ENCODE measurements around the gene ADGRG7. TPM values are rescaled to one million over a fixed set of nuclear protein-coding genes. Genes with fewer than 3 reads are reported as not detected.

The ADGRG7 gene
- total and polyA plus RNA-seq, 2 of the 13 experiments (the other 11 are each of a cell fraction or from before 2014, with no cell fraction given): not detected

GRCh38 chr3:100635273-100635701 lies 25.9 kb downstream of the ADGRG7 start (continued):
- TF ChIP-seq, protein P1, sequence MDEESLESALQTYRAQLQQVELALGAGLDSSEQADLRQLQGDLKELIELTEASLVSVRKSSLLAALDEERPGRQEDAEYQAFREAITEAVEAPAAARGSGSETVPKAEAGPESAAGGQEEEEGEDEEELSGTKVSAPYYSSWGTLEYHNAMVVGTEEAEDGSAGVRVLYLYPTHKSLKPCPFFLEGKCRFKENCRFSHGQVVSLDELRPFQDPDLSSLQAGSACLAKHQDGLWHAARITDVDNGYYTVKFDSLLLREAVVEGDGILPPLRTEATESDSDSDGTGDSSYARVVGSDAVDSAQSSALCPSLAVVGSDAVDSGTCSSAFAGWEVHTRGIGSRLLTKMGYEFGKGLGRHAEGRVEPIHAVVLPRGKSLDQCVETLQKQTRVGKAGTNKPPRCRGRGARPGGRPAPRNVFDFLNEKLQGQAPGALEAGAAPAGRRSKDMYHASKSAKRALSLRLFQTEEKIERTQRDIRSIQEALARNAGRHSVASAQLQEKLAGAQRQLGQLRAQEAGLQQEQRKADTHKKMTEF (CRISPR knock-in tag; IDR thresholded peaks at IDR 0.05): 0 out of 2 replicates have a peak, but pooled peaks have one; percentile 33
- no peak for TF ChIP-seq EEA1 (CRISPR knock-in tag; IDR thresholded peaks at IDR 0.05; ENCODE audit: borderline replicate concordance)
- TF ChIP-seq RXRB (CRISPR knock-in tag; IDR thresholded peaks at IDR 0.05; ENCODE audit: borderline replicate concordance): peak; percentile 51; the same call in 1 of the 2 replicates
- TF ChIP-seq, protein P2, sequence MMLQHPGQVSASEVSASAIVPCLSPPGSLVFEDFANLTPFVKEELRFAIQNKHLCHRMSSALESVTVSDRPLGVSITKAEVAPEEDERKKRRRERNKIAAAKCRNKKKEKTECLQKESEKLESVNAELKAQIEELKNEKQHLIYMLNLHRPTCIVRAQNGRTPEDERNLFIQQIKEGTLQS (CRISPR knock-in tag; IDR thresholded peaks at IDR 0.05): no peak
- no peak for TF ChIP-seq ZNF597 (CRISPR knock-in tag; IDR thresholded peaks at IDR 0.05)
- TF ChIP-seq FOSL1 (CRISPR knock-in tag; IDR thresholded peaks at IDR 0.05; ENCODE audit: borderline replicate concordance): no peak
- no peak for TF ChIP-seq NR2C2 (CRISPR knock-in tag; IDR thresholded peaks at IDR 0.05; ENCODE audit: borderline replicate concordance)
- no peak for TF ChIP-seq GPN1 (CRISPR knock-in tag; IDR thresholded peaks at IDR 0.05; ENCODE audit: borderline replicate concordance)
- TF ChIP-seq, protein P3, sequence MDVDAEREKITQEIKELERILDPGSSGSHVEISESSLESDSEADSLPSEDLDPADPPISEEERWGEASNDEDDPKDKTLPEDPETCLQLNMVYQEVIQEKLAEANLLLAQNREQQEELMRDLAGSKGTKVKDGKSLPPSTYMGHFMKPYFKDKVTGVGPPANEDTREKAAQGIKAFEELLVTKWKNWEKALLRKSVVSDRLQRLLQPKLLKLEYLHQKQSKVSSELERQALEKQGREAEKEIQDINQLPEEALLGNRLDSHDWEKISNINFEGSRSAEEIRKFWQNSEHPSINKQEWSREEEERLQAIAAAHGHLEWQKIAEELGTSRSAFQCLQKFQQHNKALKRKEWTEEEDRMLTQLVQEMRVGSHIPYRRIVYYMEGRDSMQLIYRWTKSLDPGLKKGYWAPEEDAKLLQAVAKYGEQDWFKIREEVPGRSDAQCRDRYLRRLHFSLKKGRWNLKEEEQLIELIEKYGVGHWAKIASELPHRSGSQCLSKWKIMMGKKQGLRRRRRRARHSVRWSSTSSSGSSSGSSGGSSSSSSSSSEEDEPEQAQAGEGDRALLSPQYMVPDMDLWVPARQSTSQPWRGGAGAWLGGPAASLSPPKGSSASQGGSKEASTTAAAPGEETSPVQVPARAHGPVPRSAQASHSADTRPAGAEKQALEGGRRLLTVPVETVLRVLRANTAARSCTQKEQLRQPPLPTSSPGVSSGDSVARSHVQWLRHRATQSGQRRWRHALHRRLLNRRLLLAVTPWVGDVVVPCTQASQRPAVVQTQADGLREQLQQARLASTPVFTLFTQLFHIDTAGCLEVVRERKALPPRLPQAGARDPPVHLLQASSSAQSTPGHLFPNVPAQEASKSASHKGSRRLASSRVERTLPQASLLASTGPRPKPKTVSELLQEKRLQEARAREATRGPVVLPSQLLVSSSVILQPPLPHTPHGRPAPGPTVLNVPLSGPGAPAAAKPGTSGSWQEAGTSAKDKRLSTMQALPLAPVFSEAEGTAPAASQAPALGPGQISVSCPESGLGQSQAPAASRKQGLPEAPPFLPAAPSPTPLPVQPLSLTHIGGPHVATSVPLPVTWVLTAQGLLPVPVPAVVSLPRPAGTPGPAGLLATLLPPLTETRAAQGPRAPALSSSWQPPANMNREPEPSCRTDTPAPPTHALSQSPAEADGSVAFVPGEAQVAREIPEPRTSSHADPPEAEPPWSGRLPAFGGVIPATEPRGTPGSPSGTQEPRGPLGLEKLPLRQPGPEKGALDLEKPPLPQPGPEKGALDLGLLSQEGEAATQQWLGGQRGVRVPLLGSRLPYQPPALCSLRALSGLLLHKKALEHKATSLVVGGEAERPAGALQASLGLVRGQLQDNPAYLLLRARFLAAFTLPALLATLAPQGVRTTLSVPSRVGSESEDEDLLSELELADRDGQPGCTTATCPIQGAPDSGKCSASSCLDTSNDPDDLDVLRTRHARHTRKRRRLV (CRISPR knock-in tag; IDR thresholded peaks at IDR 0.05): no peak
- peak; percentile 63 for TF ChIP-seq HDAC1 (CRISPR knock-in tag; IDR thresholded peaks at IDR 0.05)
- TF ChIP-seq HDAC6 (IDR thresholded peaks at IDR 0.05; ENCODE audit: low read depth, low read length): no peak
- TF ChIP-seq ZSCAN29 (CRISPR knock-in tag; conservative IDR thresholded peaks at IDR 0.05): no peak
- TF ChIP-seq KMT2B (CRISPR knock-in tag; IDR thresholded peaks at IDR 0.05): no peak
- 0 out of 2 replicates have a peak, but pooled peaks have one; percentile 17 for TF ChIP-seq HOMEZ (CRISPR knock-in tag; IDR thresholded peaks at IDR 0.05; ENCODE audit: low read depth)
- 0 out of 2 replicates have a peak, but pooled peaks have one; percentile 37 for TF ChIP-seq ZBTB7B (CRISPR knock-in tag; IDR thresholded peaks at IDR 0.05)
- no peak for TF ChIP-seq SOX6 (IDR thresholded peaks at IDR 0.05)
- TF ChIP-seq SOX6 (CRISPR knock-in tag; IDR thresholded peaks at IDR 0.05): 0 out of 2 replicates have a peak, but pooled peaks have one; percentile 17
- TF ChIP-seq ZNF20 (CRISPR knock-in tag; IDR thresholded peaks at IDR 0.05): no peak
- peak; percentile 71 for TF ChIP-seq GATAD2A (CRISPR knock-in tag; IDR thresholded peaks at IDR 0.05)
- TF ChIP-seq MBNL3 (CRISPR knock-in tag; conservative IDR thresholded peaks at IDR 0.05): no peak
